Transverse colon (tissue), 4 donors: ENCODE results near the gene FOXP1. TPM values are rescaled to one million over a fixed set of nuclear protein-coding genes. Genes with fewer than 3 reads are reported as not detected.

ENCODE experiments used
- DNase-seq: peaks from one replicate; pipeline ENCODE4 v3.0.0-alpha.2; 2019
- H3K27ac ChIP-seq, 4 donors: fragments of 200-600 bp; sonication (generic); 2 replicates each; pipeline ENCODE4 v1.5.1; 2016 to 2018; ENCODE audit warnings: inconsistent platforms in 4 of 4
- H3K27me3 ChIP-seq: fragments of 200-600 bp; sonication (generic); 2 replicates; pipeline ENCODE4 v1.5.1; 2017; ENCODE audit warnings: inconsistent platforms
- H3K36me3 ChIP-seq, 4 donors: fragments of 200-600 bp; sonication (generic); 2 replicates each; pipeline ENCODE4 v1.5.1; 2017 to 2019; ENCODE audit warnings: inconsistent platforms in 4 of 4
- H3K4me1 ChIP-seq, 4 donors: fragments of 200-600 bp; sonication (generic); 2 replicates each; pipeline ENCODE4 v1.5.1; 2017 to 2020; ENCODE audit warnings: inconsistent platforms in 4 of 4
- H3K4me3 ChIP-seq, 4 donors: fragments of 200-600 bp; sonication (generic); 1 replicate in 1 of 4; 2 replicates in 3 of 4; pipeline versions ENCODE4 v1.5.1 to v1.6.1; 2017 to 2019; ENCODE audit warnings: inconsistent platforms in 4 of 4
- H3K9me3 ChIP-seq, 2 donors: fragments of 200-600 bp; sonication (generic); 2 replicates each; pipeline ENCODE4 v1.5.1; 2017 to 2019; ENCODE audit warnings: inconsistent platforms in 2 of 2
- EP300 ChIP-seq: sonication (generic); formaldehyde crosslinking; IDR thresholded peaks from one replicate; pipeline ENCODE4 v1.6.1; 2017; ENCODE audit warnings: antibody characterized with exemption, low read depth
- POLR2A ChIP-seq: fragments of 450-650 bp; IDR thresholded peaks from one replicate; pipeline ENCODE4 v1.6.1; 2016; ENCODE audit warnings: antibody characterized with exemption, mild to moderate bottlenecking, moderate library complexity
- POLR2AphosphoS5 ChIP-seq, 3 donors: sonication (generic); formaldehyde crosslinking; IDR thresholded peaks; one replicate each; pipeline ENCODE4 v1.6.1; 2016; ENCODE audit warnings: antibody characterized with exemption in 3 of 3
- WGBS, 2 donors: methylation state at CpG; one replicate each; pipeline ENCODE4 v1.1.5; 2018; ENCODE audit warnings: low coverage in 1 of 2; 5-methylcytosine and 5-hydroxymethylcytosine counted together
- in situ Hi-C, 4 donors: fragments of 200-750 bp; cut with MboI; loops; one replicate each; pipeline versions ENCODE4 v1.15.0 to v1.15.1; 2017; ENCODE audit warnings: low sequenced_read_pairs in 3 of 4, low pct_ligation_motif_present in 1 of 4, low pct_unique_long_range_greater_than_20kb in 1 of 4
- intact Hi-C: fragments of 100-400 bp; cut with DNase I; formaldehyde crosslinking; loops from one replicate; pipeline ENCODE4 v1.15.1; 2023; ENCODE audit warnings: low total_unique reads
- total RNA-seq, 4 donors: library from RNA; depleted of rRNA; stranded (reverse); fragments of >200 nt; gene quantifications; one replicate each; pipeline ENCODE4 v1.1.0, GENCODE V29; 2016
- TF ChIP-seq, protein P1 (sequence below), 5 experiments: fragments of 200-600 bp in 3 of 5; fragments of 450-650 bp in 2 of 5; sonication (generic) in 3 of 5; IDR thresholded peaks; 1 replicate in 2 of 5; 2 replicates in 3 of 5; pipeline ENCODE4 v1.5.1; 2016 to 2017; ENCODE audit warnings: antibody characterized with exemption in 5 of 5, inconsistent platforms in 3 of 5, mild to moderate bottlenecking in 2 of 5, moderate library complexity in 1 of 5

Gene FOXP1
- total RNA-seq, 4 donors from 2014 or later, result 102 to 260 (median 150) TPM

DNA sequence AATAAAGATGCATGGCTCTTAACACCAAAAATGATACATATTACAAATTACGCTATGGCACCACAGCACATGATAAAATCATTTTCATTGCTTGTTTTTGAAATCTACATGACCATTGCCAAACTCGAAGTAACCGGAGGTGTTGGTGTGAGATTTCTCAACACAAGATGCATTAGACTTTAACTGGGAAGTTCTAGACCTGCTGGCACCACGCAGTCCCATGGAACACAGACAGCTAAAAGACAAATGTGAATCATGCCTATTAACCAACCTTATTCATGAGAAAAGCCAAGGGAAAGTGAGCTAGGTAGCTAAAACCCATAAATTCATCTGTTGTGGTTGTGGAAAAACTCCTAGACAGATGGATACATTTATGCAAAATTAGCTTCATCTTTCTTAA lies 595.4 kb downstream of the FOXP1 start:
- DNase-seq, result no peak
- TF ChIP-seq POLR2A, result no peak
- WGBS, 2 donors, result 96 to 100% methylated on average over 4 of the region's 4 CpGs
- in situ Hi-C loops (loop anchor here in 1 of 4 donors (25.0 kb wide), 1 partner anchor 599 kb away; the partner anchor contains the start of gene FOXP1), intact Hi-C loops (no loop called here)
- no peaks in the 10 kb centered on the region for H3K9me3 ChIP-seq
- H3K4me1 ChIP-seq, result peaks cover 2 to 53% (median 5%) of the 10 kb centered on the region in 4 donors
- no peaks in the 10 kb centered on the region for H3K27me3 ChIP-seq
- H3K27ac ChIP-seq, result peak overlapping the region in 3 of 4 donors; percentile 36 to 82 (median 52)
- peaks cover 0 to 24% (median 8%) of the 10 kb centered on the region in 4 donors for H3K36me3 ChIP-seq
- H3K4me3 ChIP-seq, result no peak overlapping the region

DNA sequence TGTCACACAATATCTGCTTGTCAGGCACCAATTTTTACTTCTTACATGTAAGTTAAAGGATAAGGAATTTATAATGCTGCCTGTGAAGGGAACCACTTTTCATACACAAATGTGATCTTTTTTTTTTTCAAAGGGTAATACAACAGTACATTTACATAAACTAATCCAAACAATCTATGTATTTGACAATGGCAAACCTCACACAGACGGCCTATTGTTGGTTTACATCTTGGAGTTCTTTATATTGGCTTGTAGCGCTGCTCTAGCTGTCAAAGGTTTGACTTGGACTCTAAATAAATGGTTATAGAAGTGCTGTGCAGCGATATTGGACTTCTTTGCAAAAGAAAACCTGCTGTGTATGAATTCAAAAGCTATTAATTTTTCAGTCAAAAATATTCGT lies 598.0 kb downstream of the FOXP1 start:
- in situ Hi-C loops, result loop anchor here in 1 of 4 donors (25.0 kb wide), 1 partner anchor 602 kb away; the partner anchor contains the start of gene FOXP1

DNA sequence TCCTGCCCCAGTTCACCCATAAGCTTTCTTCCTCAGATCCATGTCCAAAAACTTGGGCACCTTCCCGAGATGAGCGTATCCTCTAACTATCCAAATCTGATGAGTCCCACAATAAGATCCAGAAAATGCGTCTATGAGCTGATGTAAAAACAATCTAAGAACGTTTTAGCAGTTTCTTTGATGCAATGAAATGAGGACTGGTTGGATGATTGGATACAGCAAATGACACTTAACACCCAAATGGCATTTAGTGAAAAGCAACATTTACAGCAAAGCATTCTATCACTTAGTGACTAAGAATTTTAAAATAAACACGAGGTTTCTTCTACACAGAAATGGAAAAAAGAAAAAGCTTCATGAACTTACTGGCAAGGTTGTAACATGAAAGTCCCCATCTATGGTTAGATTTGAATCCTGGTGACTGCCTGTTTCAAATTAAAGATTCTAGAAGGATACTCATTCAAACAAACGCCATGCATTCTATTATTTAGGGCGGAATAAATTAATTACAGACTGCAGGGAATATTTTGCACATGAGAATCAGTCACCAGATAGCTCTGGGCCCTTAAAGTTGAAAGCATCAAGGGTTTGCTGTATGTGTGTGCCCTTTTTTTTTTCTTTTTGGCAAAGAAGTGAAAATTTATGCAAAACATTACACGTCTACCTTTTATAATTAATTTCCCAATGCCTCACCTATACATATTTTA lies 598.6 kb downstream of the FOXP1 start:
- H3K9me3 ChIP-seq, result no peaks in the 10 kb centered on the region
- H3K4me1 ChIP-seq, result peaks cover 9 to 63% (median 18%) of the 10 kb centered on the region in 4 donors
- no peak for DNase-seq
- H3K27me3 ChIP-seq, result no peaks in the 10 kb centered on the region
- H3K27ac ChIP-seq, result peak overlapping the region; percentile 72 to 83 (median 82)
- intact Hi-C loops (no loop called here), in situ Hi-C loops (loop anchor here in 1 of 4 donors (25.0 kb wide), 1 partner anchor 602 kb away; the partner anchor contains the start of gene FOXP1)
- 78 to 81% methylated on average over 6 to 8 of the region's 8 CpGs for WGBS, 2 donors
- H3K4me3 ChIP-seq, result no peak overlapping the region
- peaks cover 0 to 24% (median 8%) of the 10 kb centered on the region in 4 donors for H3K36me3 ChIP-seq
- TF ChIP-seq POLR2AphosphoS5 (IDR thresholded peaks at IDR 0.05), result no peak

More for the DNA sequence above, 598.0 kb downstream of the FOXP1 start:
- H3K36me3 ChIP-seq, result peaks cover 0 to 24% (median 8%) of the 10 kb centered on the region in 4 donors
- H3K27ac ChIP-seq, result peak overlapping the region; percentile 72 to 83 (median 82)
- H3K9me3 ChIP-seq, result no peaks in the 10 kb centered on the region
- WGBS, 2 donors, result 69 to 83% methylated on average over 4 of the region's 4 CpGs
- no peak overlapping the region for H3K4me3 ChIP-seq
- H3K27me3 ChIP-seq, result no peaks in the 10 kb centered on the region
- TF ChIP-seq, protein P1, sequence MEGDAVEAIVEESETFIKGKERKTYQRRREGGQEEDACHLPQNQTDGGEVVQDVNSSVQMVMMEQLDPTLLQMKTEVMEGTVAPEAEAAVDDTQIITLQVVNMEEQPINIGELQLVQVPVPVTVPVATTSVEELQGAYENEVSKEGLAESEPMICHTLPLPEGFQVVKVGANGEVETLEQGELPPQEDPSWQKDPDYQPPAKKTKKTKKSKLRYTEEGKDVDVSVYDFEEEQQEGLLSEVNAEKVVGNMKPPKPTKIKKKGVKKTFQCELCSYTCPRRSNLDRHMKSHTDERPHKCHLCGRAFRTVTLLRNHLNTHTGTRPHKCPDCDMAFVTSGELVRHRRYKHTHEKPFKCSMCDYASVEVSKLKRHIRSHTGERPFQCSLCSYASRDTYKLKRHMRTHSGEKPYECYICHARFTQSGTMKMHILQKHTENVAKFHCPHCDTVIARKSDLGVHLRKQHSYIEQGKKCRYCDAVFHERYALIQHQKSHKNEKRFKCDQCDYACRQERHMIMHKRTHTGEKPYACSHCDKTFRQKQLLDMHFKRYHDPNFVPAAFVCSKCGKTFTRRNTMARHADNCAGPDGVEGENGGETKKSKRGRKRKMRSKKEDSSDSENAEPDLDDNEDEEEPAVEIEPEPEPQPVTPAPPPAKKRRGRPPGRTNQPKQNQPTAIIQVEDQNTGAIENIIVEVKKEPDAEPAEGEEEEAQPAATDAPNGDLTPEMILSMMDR (IDR thresholded peaks at IDR 0.05), result no peak
- TF ChIP-seq POLR2AphosphoS5 (IDR thresholded peaks at IDR 0.05) (no peak), POLR2A (no peak), EP300 (no peak)
- peaks cover 6 to 63% (median 18%) of the 10 kb centered on the region in 4 donors for H3K4me1 ChIP-seq
- intact Hi-C loops, result no loop called here
- DNase-seq, result no peak

DNA sequence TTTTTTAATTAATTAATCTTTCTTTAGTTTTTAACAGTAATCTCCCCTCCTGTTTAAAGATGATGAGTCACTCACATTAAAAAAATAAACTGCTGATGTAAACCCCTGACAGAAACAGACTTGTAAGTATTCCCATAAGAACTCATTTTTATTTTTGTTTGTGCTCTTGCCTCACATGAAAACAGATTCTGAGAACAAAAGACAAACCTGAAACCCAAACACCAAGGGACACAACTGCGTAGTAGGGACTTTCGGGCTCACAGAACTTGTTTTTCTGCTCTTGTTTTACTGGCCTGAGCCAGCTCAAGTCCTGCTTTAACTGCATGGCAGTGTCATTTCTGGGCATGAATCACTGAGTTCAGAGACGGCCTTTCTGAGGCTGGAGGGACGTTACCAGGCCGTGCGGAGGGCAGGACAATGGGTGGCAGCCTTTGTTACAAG lies 600.8 kb downstream of the FOXP1 start:
- peaks cover 0 to 30% (median 10%) of the 10 kb centered on the region in 4 donors for H3K36me3 ChIP-seq
- in situ Hi-C loops (loop anchor here in 1 of 4 donors (25.0 kb wide), 1 partner anchor 605 kb away; the partner anchor contains the start of gene FOXP1), intact Hi-C loops (no loop called here)
- WGBS, 2 donors, result 55 to 57% methylated on average over 4 to 6 of the region's 6 CpGs
- H3K4me1 ChIP-seq, result peaks cover 9 to 54% (median 18%) of the 10 kb centered on the region in 4 donors
- TF ChIP-seq, protein P1 (IDR thresholded peaks at IDR 0.05), result no peak
- no peak for TF ChIP-seq EP300
- no peak for TF ChIP-seq POLR2A
- TF ChIP-seq POLR2AphosphoS5 (IDR thresholded peaks at IDR 0.05), result peak in 2 of 3 donors; percentile 15 to 30
- H3K27ac ChIP-seq, result peak overlapping the region; percentile 72 to 83 (median 82)
- H3K4me3 ChIP-seq, result no peak overlapping the region
- DNase-seq, result no peak
- no peaks in the 10 kb centered on the region for H3K9me3 ChIP-seq
- no peaks in the 10 kb centered on the region for H3K27me3 ChIP-seq

DNA sequence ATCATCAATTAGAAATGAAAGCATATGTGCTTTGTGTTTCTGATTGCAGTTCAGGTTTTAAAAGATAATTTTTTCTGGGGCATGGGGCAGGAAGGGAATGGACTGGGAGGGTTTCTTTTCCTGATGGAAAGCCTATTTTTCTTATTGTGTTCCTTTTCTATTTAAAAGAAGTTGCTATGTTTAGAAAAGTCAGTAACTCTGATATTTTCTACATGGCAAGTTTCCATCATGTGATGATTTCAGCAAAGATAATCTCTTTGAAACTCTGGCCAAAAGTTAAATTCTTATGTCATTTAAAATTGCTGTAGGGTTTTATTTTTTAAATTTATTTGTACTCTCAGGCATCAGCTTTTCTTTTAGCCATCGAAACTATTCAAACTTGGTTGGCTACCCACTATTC lies 601.2 kb downstream of the FOXP1 start:
- no peaks in the 10 kb centered on the region for H3K9me3 ChIP-seq
- H3K27ac ChIP-seq, result peak overlapping the region; percentile 72 to 83 (median 82)
- H3K4me3 ChIP-seq, result no peak overlapping the region
- in situ Hi-C loops (loop anchor here in 1 of 4 donors (25.0 kb wide), 1 partner anchor 605 kb away; the partner anchor contains the start of gene FOXP1), intact Hi-C loops (no loop called here)
- 55 to 68% methylated on average over 1 of the region's 1 CpG for WGBS, 2 donors
- no peaks in the 10 kb centered on the region for H3K27me3 ChIP-seq
- TF ChIP-seq EP300 (no peak), POLR2A (no peak), POLR2AphosphoS5 (IDR thresholded peaks at IDR 0.05) (no peak)
- TF ChIP-seq, protein P1 (IDR thresholded peaks at IDR 0.05), result no peak
- H3K36me3 ChIP-seq, result peaks cover 0 to 30% (median 10%) of the 10 kb centered on the region in 4 donors
- DNase-seq, result no peak
- H3K4me1 ChIP-seq, result peaks cover 9 to 54% (median 18%) of the 10 kb centered on the region in 4 donors
